HUES6 (cell line): ENCODE results near the gene MAGI1.

Experiments used
- H3K27ac ChIP-seq: 2 replicates; pipeline ENCODE4 v1.7.0; 2013; ENCODE audit warnings: low read depth, mild to moderate bottlenecking, low read length, inconsistent platforms
- H3K27me3 ChIP-seq: 2 replicates; pipeline ENCODE4 v1.6.1; 2013; ENCODE audit warnings: low read length; ENCODE audit not compliant: control insufficient read depth, insufficient read depth
- H3K36me3 ChIP-seq: 2 replicates; pipeline ENCODE4 v1.6.1; 2013; ENCODE audit warnings: low read length; ENCODE audit not compliant: control insufficient read depth, insufficient read depth
- H3K4me1 ChIP-seq: 2 replicates; pipeline ENCODE4 v1.6.1; 2013; ENCODE audit warnings: low read length; ENCODE audit not compliant: control insufficient read depth, insufficient read depth
- H3K4me3 ChIP-seq: 2 replicates; pipeline ENCODE4 v1.5.1; 2013; ENCODE audit warnings: low read depth, low read length
- H3K9ac ChIP-seq: one replicate; pipeline ENCODE4 v1.6.1; 2013; ENCODE audit warnings: mild to moderate bottlenecking, low read length
- H3K9me3 ChIP-seq: 2 replicates; pipeline ENCODE4 v1.6.1; 2013; ENCODE audit warnings: low read depth, low read length; ENCODE audit not compliant: control insufficient read depth, insufficient read depth

The MAGI1 gene

GRCh38 chr3:65642883-65643282 lies 395.8 kb downstream of the MAGI1 start:
- Histone ChIP-seq H3K9ac (no peak overlapping the region), H3K4me3 (no peak overlapping the region), H3K36me3 (no peaks in the 10 kb centered on the region), H3K27ac (no peak overlapping the region), H3K4me1 (peaks cover 19% of the 10 kb centered on the region), H3K9me3 (no peaks in the 10 kb centered on the region; the same call in 1 of the 2 replicates), H3K27me3 (no peaks in the 10 kb centered on the region)

DNA sequence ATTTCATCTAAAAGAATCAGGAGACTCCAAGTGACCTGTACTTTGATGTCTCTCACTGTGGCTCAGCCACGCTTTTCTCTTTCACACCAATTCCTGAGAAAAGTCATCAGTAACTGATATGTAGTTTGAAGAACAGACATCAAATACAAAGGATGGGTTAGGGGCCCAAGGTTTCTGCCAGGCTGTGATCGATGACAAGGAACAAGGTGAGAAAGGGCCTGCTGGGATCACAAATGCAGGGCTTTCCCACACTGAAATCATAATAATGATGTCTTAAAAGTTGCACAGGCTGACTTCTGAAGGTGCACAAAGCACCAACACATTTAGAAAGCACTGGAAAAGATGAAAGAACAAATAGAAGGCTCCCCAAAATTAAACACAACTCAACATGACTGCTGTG lies 396.9 kb downstream of the MAGI1 start:
- H3K27ac ChIP-seq: no peak overlapping the region
- H3K4me3 ChIP-seq: no peak overlapping the region
- peaks cover 19% of the 10 kb centered on the region for H3K4me1 ChIP-seq
- H3K9ac ChIP-seq: no peak overlapping the region
- H3K36me3 ChIP-seq: no peaks in the 10 kb centered on the region
- H3K27me3 ChIP-seq: no peaks in the 10 kb centered on the region
- no peaks in the 10 kb centered on the region for H3K9me3 ChIP-seq

GRCh38 chr3:65641045-65641444 lies 397.7 kb downstream of the MAGI1 start:
- H3K4me1 ChIP-seq: peaks cover 19% of the 10 kb centered on the region
- no peak overlapping the region for H3K9ac ChIP-seq
- H3K9me3 ChIP-seq: no peaks in the 10 kb centered on the region
- H3K27me3 ChIP-seq: no peaks in the 10 kb centered on the region
- no peak overlapping the region for H3K27ac ChIP-seq
- no peak overlapping the region for H3K4me3 ChIP-seq
- H3K36me3 ChIP-seq: no peaks in the 10 kb centered on the region

DNA sequence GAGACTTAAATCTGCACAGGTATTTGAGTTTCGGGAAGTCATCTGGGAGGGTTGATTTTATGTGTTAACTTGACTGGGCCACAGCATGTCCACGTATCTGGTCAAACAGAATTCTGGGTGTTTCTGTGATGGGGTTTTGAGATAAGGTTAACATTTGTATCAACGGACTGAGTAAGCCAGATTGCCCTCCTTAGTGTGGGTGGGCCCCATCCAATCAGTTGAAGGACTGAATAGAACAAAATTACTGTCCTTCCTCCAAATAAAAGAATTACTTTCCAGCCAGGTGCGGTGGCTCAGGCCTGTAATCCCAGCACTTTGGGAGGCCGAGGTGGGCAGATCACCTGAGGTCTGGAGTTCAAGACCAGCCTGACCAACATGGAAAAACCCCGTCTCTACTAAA lies 399.3 kb downstream of the MAGI1 start:
- Histone ChIP-seq H3K4me1 (peaks cover 19% of the 10 kb centered on the region), H3K27ac (no peak overlapping the region), H3K27me3 (no peaks in the 10 kb centered on the region), H3K9me3 (no peaks in the 10 kb centered on the region), H3K36me3 (no peaks in the 10 kb centered on the region), H3K9ac (no peak overlapping the region), H3K4me3 (no peak overlapping the region)

- Histone ChIP-seq H3K27ac (no peak overlapping the region), H3K36me3 (no peaks in the 10 kb centered on the region), H3K4me1 (peaks cover 20% of the 10 kb centered on the region), H3K27me3 (no peaks in the 10 kb centered on the region), H3K9ac (no peak overlapping the region), H3K9me3 (no peaks in the 10 kb centered on the region), H3K4me3 (no peak overlapping the region)
Observed at GRCh38 chr3:65638301-65638700, 400.4 kb downstream of the MAGI1 start.

DNA sequence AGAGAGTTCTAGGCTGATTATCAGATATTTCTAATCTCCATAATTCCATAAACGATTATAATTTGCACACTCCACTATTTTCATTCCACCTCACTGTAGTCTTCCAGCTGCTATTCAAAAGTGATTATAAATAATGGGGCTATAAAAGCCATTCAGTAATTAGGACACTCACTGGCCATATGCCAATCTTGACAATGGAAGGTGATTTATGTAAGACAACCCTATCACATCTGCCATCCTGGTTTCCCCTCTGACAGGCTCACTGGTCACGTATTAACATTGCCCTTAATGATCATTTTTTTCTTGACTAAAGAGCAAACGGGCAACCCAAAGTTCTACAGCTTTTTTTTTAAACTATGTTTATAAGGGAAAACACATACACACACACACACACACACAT lies 402.4 kb downstream of the MAGI1 start:
- no peaks in the 10 kb centered on the region for H3K27me3 ChIP-seq
- no peak overlapping the region for H3K4me3 ChIP-seq
- H3K9ac ChIP-seq: no peak overlapping the region
- no peaks in the 10 kb centered on the region for H3K36me3 ChIP-seq
- peaks cover 16% of the 10 kb centered on the region for H3K4me1 ChIP-seq
- no peaks in the 10 kb centered on the region for H3K9me3 ChIP-seq
- no peak overlapping the region for H3K27ac ChIP-seq

DNA sequence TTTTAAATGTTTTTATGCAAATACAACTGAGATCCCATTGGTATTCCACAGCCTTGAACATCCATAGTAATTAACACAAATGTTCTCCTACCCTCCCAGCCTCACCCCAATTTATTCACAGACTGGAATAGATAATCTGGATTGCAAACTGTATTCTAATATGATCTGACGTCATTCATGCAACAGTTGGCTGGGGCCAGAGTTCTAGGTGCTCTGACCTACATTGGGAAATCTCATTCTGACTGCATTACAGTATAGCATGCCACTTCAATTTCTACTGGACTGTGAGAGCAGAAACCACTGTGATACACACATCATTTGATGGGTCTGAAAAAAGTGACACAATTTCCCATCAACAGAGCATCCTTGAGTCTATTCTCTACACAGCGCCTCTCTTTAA lies 403.1 kb downstream of the MAGI1 start:
- no peaks in the 10 kb centered on the region for H3K36me3 ChIP-seq
- no peaks in the 10 kb centered on the region for H3K27me3 ChIP-seq
- H3K4me1 ChIP-seq: peaks cover 9% of the 10 kb centered on the region
- no peak overlapping the region for H3K4me3 ChIP-seq
- H3K27ac ChIP-seq: no peak overlapping the region
- no peak overlapping the region for H3K9ac ChIP-seq
- no peaks in the 10 kb centered on the region for H3K9me3 ChIP-seq

DNA sequence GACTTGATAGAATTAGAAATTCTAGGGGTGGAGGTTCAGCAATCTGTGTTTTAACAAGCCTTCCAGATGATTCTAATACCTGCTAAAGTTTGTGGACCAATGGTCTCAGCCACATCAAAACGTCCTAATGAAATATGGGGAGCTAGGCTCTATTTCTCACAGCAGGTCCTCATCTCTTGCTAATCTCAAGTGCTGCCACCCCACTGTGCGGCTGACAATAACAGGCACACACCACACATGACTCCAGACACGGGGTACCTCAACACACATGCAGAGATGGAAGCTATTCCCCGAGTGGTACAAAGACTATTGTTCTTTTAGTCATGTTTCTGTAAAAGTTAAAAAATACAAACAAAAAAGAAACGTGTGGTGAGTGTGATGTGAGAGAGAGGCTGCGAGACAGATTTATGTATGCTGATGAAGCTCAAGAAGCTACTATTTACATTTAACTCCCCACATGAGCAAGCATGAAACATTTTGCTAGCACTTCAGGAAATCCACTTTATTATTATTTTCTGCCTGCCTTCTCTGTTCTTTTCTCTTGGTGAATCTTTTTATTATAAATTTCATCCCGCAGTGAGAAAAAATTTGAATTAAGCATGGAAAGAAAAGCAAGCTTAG lies 405.6 kb downstream of the MAGI1 start:
- no peak overlapping the region for H3K4me3 ChIP-seq

DNA sequence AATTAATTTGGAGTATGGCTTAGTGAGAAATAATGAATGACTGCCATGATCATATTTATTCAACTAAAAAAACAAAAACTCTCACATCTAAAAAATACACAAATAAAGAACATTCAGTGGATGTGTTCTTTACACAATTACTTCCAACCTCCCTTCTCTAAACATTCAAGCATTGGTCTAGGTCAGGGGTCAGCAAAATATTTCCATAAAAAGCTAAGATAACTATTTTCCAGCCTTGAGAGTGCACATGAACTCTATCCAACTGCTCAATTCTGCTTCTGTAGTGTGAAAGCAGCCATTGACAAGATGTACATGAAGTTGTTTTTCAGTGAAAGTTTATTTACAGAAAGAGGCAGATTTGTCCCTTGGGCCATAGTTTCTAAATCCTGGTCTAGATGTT lies 406.3 kb downstream of the MAGI1 start:
- no peaks in the 10 kb centered on the region for H3K9me3 ChIP-seq
- H3K27me3 ChIP-seq: no peaks in the 10 kb centered on the region
- no peak overlapping the region for H3K27ac ChIP-seq
- H3K4me1 ChIP-seq: peaks cover 4% of the 10 kb centered on the region; the same call in 1 of the 2 replicates
- H3K9ac ChIP-seq: no peak overlapping the region
- no peak overlapping the region for H3K4me3 ChIP-seq
- H3K36me3 ChIP-seq: no peaks in the 10 kb centered on the region

More for the DNA sequence above, 405.6 kb downstream of the MAGI1 start:
- H3K9me3 ChIP-seq: no peaks in the 10 kb centered on the region
- no peak overlapping the region for H3K9ac ChIP-seq
- H3K27me3 ChIP-seq: no peaks in the 10 kb centered on the region
- H3K4me1 ChIP-seq: peaks cover 4% of the 10 kb centered on the region; the same call in 1 of the 2 replicates
- H3K36me3 ChIP-seq: no peaks in the 10 kb centered on the region
- H3K27ac ChIP-seq: no peak overlapping the region

DNA sequence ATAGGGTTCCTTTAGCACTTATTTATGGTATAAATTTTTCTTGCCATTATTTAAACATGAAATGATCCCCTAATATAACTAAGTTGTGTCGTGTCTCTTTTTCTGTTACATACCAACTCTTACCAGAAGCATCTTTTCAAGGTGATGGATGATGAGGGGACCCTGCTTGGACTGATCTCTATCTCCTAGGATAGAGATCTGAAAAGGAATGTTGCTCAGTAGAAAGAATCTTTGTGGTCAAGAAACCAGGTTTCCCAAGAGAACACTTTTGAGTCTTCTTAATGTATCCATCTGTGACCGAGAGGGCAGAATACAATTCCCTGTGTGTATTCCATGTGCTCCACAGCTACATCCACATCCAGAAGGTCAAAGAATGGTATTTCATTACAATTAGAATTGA lies 409.7 kb downstream of the MAGI1 start:
- Histone ChIP-seq H3K4me3 (no peak overlapping the region), H3K27ac (no peak overlapping the region)

DNA sequence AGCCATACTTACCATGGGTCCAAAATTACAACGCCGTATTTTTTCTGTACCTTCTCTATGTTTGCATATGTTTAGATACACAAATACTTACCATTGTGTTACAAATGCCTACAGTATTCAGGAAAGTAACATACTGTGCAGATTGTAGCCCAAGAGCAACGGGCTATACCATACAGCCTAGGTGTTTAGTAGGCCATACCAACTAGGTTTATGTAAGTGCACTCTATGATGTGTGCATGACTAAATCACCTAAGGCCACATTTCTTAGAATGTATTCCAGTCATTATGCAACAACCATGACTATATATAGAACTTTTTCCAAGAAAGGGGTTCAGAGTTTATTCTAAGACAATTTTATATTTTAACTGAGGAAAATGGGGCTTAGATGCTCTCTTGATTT lies 411.7 kb downstream of the MAGI1 start:
- H3K4me1 ChIP-seq: no peaks in the 10 kb centered on the region
- H3K36me3 ChIP-seq: no peaks in the 10 kb centered on the region
- no peak overlapping the region for H3K9ac ChIP-seq
- no peaks in the 10 kb centered on the region for H3K9me3 ChIP-seq
- H3K27me3 ChIP-seq: no peaks in the 10 kb centered on the region
- no peak overlapping the region for H3K27ac ChIP-seq
- H3K4me3 ChIP-seq: no peak overlapping the region

More for the DNA sequence above, 409.7 kb downstream of the MAGI1 start:
- Histone ChIP-seq H3K9ac (no peak overlapping the region), H3K4me1 (peaks cover 4% of the 10 kb centered on the region; the same call in 1 of the 2 replicates), H3K36me3 (no peaks in the 10 kb centered on the region), H3K9me3 (no peaks in the 10 kb centered on the region), H3K27me3 (no peaks in the 10 kb centered on the region)
